Panc1 (cell line): ENCODE data around the gene FIZ1.

Source experiments
- POLR2AphosphoS5 ChIP-seq: IDR thresholded peaks from 2 replicates; pipeline ENCODE4 v1.6.1; 2012; ENCODE audit warnings: mild to moderate bottlenecking, low read depth, low read length, moderate library complexity
- SIN3A ChIP-seq: IDR thresholded peaks from 2 replicates; pipeline ENCODE4 v1.6.1; 2012; ENCODE audit warnings: low read depth, mild to moderate bottlenecking, low read length, moderate library complexity, borderline replicate concordance; ENCODE audit not compliant: insufficient read depth
- TCF7L2 ChIP-seq: IDR thresholded peaks from 2 replicates; pipeline ENCODE4 v1.6.1; 2011; ENCODE audit warnings: mild to moderate bottlenecking, low read depth, low read length, inconsistent platforms
- TF ChIP-seq, protein P1 (sequence below): fragments of 450-650 bp; IDR thresholded peaks from 2 replicates; pipeline ENCODE4 v1.5.1; 2017; ENCODE audit warnings: mild to moderate bottlenecking
- TF ChIP-seq, protein P2 (sequence below), 2 experiments: IDR thresholded peaks; 2 replicates each; pipeline ENCODE4 v1.6.1; 2011 to 2012; ENCODE audit warnings: low read depth in 2 of 2, control low read depth in 1 of 2, low read length in 1 of 2, mild to moderate bottlenecking in 1 of 2, moderate library complexity in 1 of 2; ENCODE audit not compliant: insufficient read depth in 1 of 2

DNA sequence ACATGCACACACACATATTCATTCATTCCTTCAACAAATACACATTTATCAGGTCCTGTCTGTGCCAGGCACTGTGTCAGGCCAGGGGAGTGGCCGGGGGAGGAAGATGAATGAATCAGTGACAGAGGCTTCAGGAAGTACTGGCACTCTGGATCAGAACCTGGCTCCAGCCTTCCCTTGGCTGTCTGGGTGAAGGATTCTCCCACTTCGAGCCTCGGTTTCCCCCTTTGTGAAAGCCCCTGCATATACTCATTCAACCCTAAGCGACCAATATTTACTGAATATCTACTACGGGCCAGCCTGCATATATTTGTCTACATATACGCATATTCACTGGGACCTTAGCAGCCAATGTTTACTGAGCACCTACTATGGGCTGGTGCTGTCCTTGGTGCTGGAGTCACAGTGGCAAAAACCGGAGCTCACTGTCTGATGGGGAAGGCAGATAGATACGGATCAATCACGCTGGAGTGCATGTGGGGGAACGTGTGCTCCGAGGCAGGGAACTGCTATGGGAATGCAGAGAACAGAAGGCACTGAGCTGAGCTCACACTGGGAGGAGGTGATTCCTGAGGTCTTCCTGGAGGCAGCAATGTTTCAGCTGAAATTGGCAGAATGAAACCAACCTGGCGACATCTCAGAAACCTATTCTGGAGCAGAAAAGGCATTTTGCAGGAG lies 18.0 kb downstream of the FIZ1 start:
- TF ChIP-seq, protein P1, sequence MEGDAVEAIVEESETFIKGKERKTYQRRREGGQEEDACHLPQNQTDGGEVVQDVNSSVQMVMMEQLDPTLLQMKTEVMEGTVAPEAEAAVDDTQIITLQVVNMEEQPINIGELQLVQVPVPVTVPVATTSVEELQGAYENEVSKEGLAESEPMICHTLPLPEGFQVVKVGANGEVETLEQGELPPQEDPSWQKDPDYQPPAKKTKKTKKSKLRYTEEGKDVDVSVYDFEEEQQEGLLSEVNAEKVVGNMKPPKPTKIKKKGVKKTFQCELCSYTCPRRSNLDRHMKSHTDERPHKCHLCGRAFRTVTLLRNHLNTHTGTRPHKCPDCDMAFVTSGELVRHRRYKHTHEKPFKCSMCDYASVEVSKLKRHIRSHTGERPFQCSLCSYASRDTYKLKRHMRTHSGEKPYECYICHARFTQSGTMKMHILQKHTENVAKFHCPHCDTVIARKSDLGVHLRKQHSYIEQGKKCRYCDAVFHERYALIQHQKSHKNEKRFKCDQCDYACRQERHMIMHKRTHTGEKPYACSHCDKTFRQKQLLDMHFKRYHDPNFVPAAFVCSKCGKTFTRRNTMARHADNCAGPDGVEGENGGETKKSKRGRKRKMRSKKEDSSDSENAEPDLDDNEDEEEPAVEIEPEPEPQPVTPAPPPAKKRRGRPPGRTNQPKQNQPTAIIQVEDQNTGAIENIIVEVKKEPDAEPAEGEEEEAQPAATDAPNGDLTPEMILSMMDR = no peak
- TF ChIP-seq SIN3A = 0 out of 2 replicates have a peak, but pooled peaks have one; percentile 11
- TF ChIP-seq TCF7L2 = no peak
- TF ChIP-seq POLR2AphosphoS5 = no peak; the same call in 1 of the 2 replicates
- TF ChIP-seq, protein P2, sequence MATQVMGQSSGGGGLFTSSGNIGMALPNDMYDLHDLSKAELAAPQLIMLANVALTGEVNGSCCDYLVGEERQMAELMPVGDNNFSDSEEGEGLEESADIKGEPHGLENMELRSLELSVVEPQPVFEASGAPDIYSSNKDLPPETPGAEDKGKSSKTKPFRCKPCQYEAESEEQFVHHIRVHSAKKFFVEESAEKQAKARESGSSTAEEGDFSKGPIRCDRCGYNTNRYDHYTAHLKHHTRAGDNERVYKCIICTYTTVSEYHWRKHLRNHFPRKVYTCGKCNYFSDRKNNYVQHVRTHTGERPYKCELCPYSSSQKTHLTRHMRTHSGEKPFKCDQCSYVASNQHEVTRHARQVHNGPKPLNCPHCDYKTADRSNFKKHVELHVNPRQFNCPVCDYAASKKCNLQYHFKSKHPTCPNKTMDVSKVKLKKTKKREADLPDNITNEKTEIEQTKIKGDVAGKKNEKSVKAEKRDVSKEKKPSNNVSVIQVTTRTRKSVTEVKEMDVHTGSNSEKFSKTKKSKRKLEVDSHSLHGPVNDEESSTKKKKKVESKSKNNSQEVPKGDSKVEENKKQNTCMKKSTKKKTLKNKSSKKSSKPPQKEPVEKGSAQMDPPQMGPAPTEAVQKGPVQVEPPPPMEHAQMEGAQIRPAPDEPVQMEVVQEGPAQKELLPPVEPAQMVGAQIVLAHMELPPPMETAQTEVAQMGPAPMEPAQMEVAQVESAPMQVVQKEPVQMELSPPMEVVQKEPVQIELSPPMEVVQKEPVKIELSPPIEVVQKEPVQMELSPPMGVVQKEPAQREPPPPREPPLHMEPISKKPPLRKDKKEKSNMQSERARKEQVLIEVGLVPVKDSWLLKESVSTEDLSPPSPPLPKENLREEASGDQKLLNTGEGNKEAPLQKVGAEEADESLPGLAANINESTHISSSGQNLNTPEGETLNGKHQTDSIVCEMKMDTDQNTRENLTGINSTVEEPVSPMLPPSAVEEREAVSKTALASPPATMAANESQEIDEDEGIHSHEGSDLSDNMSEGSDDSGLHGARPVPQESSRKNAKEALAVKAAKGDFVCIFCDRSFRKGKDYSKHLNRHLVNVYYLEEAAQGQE (IDR thresholded peaks at IDR 0.05; ENCODE audit: insufficient read depth in 1 of 2, low read depth in 2 of 2, low read length in 1 of 2) = peak; percentile 98 to 100
